Liver (tissue), 9 donors: Measurements from ENCODE around the gene KLHDC10. TPM values are rescaled to one million over a fixed set of nuclear protein-coding genes. Genes with fewer than 3 reads are reported as not detected.
A peak's percentile ranks its signal among the peaks of the same experiment; 100 is the strongest.

Experiments
- DNase-seq: peaks from one replicate; pipeline ENCODE4 v3.0.0-alpha.2; 2017; ENCODE audit warnings: low spot score
- H3K27ac ChIP-seq, 2 donors: one replicate each; pipeline ENCODE4 v1.7.0; 2013; ENCODE audit warnings: inconsistent platforms in 2 of 2, low read length in 2 of 2, control low read depth in 1 of 2, low read depth in 1 of 2, mild to moderate bottlenecking in 1 of 2
- H3K27me3 ChIP-seq, 4 donors: one replicate each; pipeline versions ENCODE4 v1.6.1 to v1.7.0; 2013; ENCODE audit warnings: low read length in 3 of 4, inconsistent platforms in 1 of 4, mild to moderate bottlenecking in 1 of 4, moderate library complexity in 1 of 4; ENCODE audit not compliant: control insufficient read depth in 4 of 4, insufficient read depth in 4 of 4
- H3K36me3 ChIP-seq, 4 donors: one replicate each; pipeline versions ENCODE4 v1.6.1 to v1.7.0; 2013; ENCODE audit warnings: low read length in 3 of 4, mild to moderate bottlenecking in 3 of 4, low read depth in 1 of 4, moderate library complexity in 1 of 4; ENCODE audit not compliant: control insufficient read depth in 4 of 4, insufficient read depth in 3 of 4
- H3K4me1 ChIP-seq, 4 donors: one replicate each; pipeline versions ENCODE4 v1.6.1 to v1.7.0; 2013; ENCODE audit warnings: low read length in 3 of 4, mild to moderate bottlenecking in 3 of 4, moderate library complexity in 1 of 4; ENCODE audit not compliant: control insufficient read depth in 4 of 4, insufficient read depth in 4 of 4
- H3K4me3 ChIP-seq, 3 donors: one replicate each; pipeline versions ENCODE4 v1.6.1 to v1.7.0; 2013; ENCODE audit warnings: low read length in 3 of 3, control low read depth in 1 of 3, low read depth in 1 of 3, mild to moderate bottlenecking in 1 of 3
- H3K9ac ChIP-seq, 2 donors: one replicate each; pipeline ENCODE4 v1.7.0; 2013; ENCODE audit warnings: low read length in 2 of 2, mild to moderate bottlenecking in 2 of 2, moderate library complexity in 2 of 2, control low read depth in 1 of 2, low read depth in 1 of 2
- H3K9me3 ChIP-seq, 4 donors: one replicate each; pipeline versions ENCODE4 v1.6.1 to v1.7.0; 2013; ENCODE audit warnings: low read length in 3 of 4; ENCODE audit not compliant: control insufficient read depth in 4 of 4
- EGR1 ChIP-seq, 2 donors: IDR thresholded peaks; 2 replicates each; pipeline ENCODE4 v1.6.1; 2016 to 2018; ENCODE audit warnings: antibody characterized with exemption in 2 of 2, low read depth in 2 of 2
- FOXA1 ChIP-seq: IDR thresholded peaks from 2 replicates; pipeline ENCODE4 v1.6.1; 2016; ENCODE audit warnings: antibody characterized with exemption
- FOXA2 ChIP-seq: IDR thresholded peaks from 2 replicates; pipeline ENCODE4 v1.6.1; 2016; ENCODE audit warnings: antibody characterized with exemption
- GABPA ChIP-seq, 2 donors: IDR thresholded peaks in 1 of 2; conservative IDR thresholded peaks in 1 of 2; 2 replicates each; pipeline ENCODE4 v1.6.1; 2016; ENCODE audit warnings: antibody characterized with exemption in 2 of 2, mild to moderate bottlenecking in 1 of 2, moderate library complexity in 1 of 2
- HNF4A ChIP-seq, 2 donors: conservative IDR thresholded peaks; 2 replicates each; pipeline ENCODE4 v1.6.1; 2016; ENCODE audit warnings: antibody characterized with exemption in 2 of 2, mild to moderate bottlenecking in 2 of 2
- JUND ChIP-seq, 2 donors: IDR thresholded peaks; 2 replicates each; pipeline ENCODE4 v1.6.1; 2016; ENCODE audit warnings: antibody characterized with exemption in 2 of 2
- NR2F2 ChIP-seq: IDR thresholded peaks from 2 replicates; pipeline ENCODE4 v1.6.1; 2016; ENCODE audit warnings: antibody characterized with exemption
- RXRA ChIP-seq, 2 donors: IDR thresholded peaks; 2 replicates each; pipeline ENCODE4 v1.6.1; 2017 to 2018; ENCODE audit warnings: antibody characterized with exemption in 2 of 2, mild to moderate bottlenecking in 1 of 2
- SP1 ChIP-seq: IDR thresholded peaks from 2 replicates; pipeline ENCODE4 v1.6.1; 2018; ENCODE audit warnings: antibody characterized with exemption, mild to moderate bottlenecking
- WGBS: extraction: QIAGEN DNeasy Blood & Tissue Kit; methylation state at CpG from one replicate; pipeline ENCODE4 v1.1.7; 2013; 5-methylcytosine and 5-hydroxymethylcytosine counted together
- polyA plus RNA-seq, 2 donors: library from polyadenylated mRNA; stranded (reverse) in 1 of 2; unstranded in 1 of 2; fragments of 200-250 nt in 1 of 2; fragments of >200 nt in 1 of 2; fragmentation: Nextera tagmentation in 1 of 2; extraction: Ambion mirVana in 1 of 2; gene quantifications; one replicate each; pipeline versions ENCODE4 v1.2.1 to v1.2.3, GENCODE V29; 2013 to 2015
- total RNA-seq, 2 donors: library from RNA; depleted of rRNA; stranded (reverse); fragments of >200 nt; gene quantifications; one replicate each; pipeline ENCODE4 v1.2.3, GENCODE V29; 2014
- TF ChIP-seq, protein P1 (sequence below): IDR thresholded peaks from 2 replicates; pipeline ENCODE4 v1.6.1; 2016; ENCODE audit warnings: antibody characterized with exemption, mild to moderate bottlenecking
- TF ChIP-seq, protein P2 (sequence below): fragments of 150-350 bp; IDR thresholded peaks from 2 replicates; pipeline ENCODE4 v1.5.1; 2017; ENCODE audit warnings: improper control_type of control experiment, low read depth, low read length; ENCODE audit not compliant: missing input control
- TF ChIP-seq, protein P3 (sequence below): IDR thresholded peaks from 2 replicates; pipeline ENCODE4 v1.6.1; 2016; ENCODE audit warnings: antibody characterized with exemption
- TF ChIP-seq, protein P4 (sequence below): IDR thresholded peaks from 2 replicates; pipeline ENCODE4 v1.6.1; 2016; ENCODE audit warnings: antibody characterized with exemption
- TF ChIP-seq, protein P5 (sequence below): IDR thresholded peaks from 2 replicates; pipeline ENCODE4 v1.6.1; 2016; ENCODE audit warnings: antibody characterized with exemption
- donor health status: healthy.
- donor health status: healthy.
- donor health status: healthy.
- donor health status: healthy.
- donor health status: healthy.

Gene KLHDC10
- total and polyA plus RNA-seq, 4 donors: 10.8 to 31.2 (median 17.4) TPM

DNA sequence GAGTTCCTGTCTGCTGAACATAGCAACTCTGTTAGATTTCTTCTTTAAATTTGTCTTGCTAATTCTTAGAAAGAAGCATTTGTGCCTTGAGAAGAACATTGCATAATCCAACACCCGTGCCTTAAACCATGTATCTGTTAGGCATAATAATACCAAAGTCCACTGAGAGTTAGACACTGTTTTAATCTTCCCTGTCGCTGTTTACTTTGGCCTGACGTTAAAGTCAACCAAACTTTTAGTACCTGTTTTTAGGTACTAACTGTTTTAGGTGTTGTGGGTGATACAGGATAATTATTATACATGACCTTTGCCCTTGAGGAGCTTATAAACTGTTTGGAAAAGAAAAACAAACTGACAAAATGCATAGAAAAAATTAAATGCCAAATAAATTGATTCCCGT lies 43.6 kb downstream of the KLHDC10 start (continued):
- TF ChIP-seq, protein P1, sequence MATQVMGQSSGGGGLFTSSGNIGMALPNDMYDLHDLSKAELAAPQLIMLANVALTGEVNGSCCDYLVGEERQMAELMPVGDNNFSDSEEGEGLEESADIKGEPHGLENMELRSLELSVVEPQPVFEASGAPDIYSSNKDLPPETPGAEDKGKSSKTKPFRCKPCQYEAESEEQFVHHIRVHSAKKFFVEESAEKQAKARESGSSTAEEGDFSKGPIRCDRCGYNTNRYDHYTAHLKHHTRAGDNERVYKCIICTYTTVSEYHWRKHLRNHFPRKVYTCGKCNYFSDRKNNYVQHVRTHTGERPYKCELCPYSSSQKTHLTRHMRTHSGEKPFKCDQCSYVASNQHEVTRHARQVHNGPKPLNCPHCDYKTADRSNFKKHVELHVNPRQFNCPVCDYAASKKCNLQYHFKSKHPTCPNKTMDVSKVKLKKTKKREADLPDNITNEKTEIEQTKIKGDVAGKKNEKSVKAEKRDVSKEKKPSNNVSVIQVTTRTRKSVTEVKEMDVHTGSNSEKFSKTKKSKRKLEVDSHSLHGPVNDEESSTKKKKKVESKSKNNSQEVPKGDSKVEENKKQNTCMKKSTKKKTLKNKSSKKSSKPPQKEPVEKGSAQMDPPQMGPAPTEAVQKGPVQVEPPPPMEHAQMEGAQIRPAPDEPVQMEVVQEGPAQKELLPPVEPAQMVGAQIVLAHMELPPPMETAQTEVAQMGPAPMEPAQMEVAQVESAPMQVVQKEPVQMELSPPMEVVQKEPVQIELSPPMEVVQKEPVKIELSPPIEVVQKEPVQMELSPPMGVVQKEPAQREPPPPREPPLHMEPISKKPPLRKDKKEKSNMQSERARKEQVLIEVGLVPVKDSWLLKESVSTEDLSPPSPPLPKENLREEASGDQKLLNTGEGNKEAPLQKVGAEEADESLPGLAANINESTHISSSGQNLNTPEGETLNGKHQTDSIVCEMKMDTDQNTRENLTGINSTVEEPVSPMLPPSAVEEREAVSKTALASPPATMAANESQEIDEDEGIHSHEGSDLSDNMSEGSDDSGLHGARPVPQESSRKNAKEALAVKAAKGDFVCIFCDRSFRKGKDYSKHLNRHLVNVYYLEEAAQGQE: peak; percentile 66

DNA sequence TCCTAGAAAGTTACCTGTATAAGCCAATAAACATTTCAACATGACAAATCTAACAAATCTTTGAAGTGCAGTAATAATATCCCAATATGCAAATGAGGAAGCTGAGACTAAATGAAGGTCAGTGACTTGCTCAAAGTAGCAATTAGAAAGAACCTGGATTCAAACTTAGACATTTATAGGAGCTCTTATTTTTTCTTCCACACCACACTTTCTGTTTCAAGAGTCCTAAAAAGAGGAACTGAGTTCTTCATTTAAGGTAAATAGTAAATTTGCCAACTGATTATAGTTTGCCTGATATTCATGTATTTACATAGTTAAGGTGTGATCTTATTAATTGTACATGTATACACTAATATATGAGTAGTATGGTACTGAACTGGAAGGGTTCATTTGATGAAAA lies 44.0 kb downstream of the KLHDC10 start:
- peak overlapping the region in 1 of 2 donors; percentile 30 for H3K9ac ChIP-seq
- DNase-seq: no peak
- H3K9me3 ChIP-seq: no peaks in the 10 kb centered on the region

DNA sequence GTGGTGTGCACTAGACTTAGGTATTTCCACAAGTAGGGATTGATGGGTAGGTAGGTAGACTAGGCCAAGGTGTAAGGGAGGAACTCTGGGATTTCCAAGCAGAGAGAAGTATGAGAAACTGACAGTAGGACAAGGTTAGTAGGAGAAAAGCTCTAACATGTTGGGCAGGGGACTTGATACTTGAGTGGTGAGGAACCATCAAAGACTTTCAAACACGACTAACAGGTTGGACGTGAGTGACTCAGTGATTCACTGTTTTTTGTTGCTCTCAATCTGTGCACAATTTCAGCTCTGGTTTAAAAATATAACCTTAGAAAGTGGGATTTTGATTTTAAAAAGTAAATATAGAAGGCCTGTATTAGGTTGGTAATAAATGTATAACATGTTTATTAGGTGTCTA lies 44.4 kb downstream of the KLHDC10 start:
- Histone ChIP-seq H3K9me3 (no peaks in the 10 kb centered on the region), H3K36me3 (peaks cover 0 to 7% (median 3%) of the 10 kb centered on the region in 4 donors), H3K4me1 (peaks cover 8 to 31% (median 21%) of the 10 kb centered on the region in 4 donors), H3K27ac (peak overlapping the region in 1 of 2 donors; percentile 56), H3K9ac (no peak overlapping the region), H3K27me3 (no peaks in the 10 kb centered on the region), H3K4me3 (no peak overlapping the region)
- WGBS: 96% methylated on average over 2 of the region's 2 CpGs
- no peak for DNase-seq
- TF ChIP-seq RXRA (IDR thresholded peaks at IDR 0.05) (no peak), NR2F2 (no peak), JUND (IDR thresholded peaks at IDR 0.05) (no peak), FOXA1 (no peak), FOXA2 (no peak), HNF4A (conservative IDR thresholded peaks at IDR 0.05) (no peak)
- TF ChIP-seq, protein P2, sequence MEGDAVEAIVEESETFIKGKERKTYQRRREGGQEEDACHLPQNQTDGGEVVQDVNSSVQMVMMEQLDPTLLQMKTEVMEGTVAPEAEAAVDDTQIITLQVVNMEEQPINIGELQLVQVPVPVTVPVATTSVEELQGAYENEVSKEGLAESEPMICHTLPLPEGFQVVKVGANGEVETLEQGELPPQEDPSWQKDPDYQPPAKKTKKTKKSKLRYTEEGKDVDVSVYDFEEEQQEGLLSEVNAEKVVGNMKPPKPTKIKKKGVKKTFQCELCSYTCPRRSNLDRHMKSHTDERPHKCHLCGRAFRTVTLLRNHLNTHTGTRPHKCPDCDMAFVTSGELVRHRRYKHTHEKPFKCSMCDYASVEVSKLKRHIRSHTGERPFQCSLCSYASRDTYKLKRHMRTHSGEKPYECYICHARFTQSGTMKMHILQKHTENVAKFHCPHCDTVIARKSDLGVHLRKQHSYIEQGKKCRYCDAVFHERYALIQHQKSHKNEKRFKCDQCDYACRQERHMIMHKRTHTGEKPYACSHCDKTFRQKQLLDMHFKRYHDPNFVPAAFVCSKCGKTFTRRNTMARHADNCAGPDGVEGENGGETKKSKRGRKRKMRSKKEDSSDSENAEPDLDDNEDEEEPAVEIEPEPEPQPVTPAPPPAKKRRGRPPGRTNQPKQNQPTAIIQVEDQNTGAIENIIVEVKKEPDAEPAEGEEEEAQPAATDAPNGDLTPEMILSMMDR: no peak

More for the DNA sequence above, 44.0 kb downstream of the KLHDC10 start:
- Histone ChIP-seq H3K27ac (peak overlapping the region; percentile 56 to 60), H3K4me1 (peaks cover 8 to 31% (median 21%) of the 10 kb centered on the region in 4 donors), H3K4me3 (no peak overlapping the region), H3K27me3 (no peaks in the 10 kb centered on the region), H3K36me3 (peaks cover 0 to 6% (median 3%) of the 10 kb centered on the region in 4 donors)
- no peak for TF ChIP-seq FOXA1
- no peak for TF ChIP-seq EGR1 (IDR thresholded peaks at IDR 0.05; ENCODE audit: low read depth in 2 of 2)
- TF ChIP-seq NR2F2: no peak

DNA sequence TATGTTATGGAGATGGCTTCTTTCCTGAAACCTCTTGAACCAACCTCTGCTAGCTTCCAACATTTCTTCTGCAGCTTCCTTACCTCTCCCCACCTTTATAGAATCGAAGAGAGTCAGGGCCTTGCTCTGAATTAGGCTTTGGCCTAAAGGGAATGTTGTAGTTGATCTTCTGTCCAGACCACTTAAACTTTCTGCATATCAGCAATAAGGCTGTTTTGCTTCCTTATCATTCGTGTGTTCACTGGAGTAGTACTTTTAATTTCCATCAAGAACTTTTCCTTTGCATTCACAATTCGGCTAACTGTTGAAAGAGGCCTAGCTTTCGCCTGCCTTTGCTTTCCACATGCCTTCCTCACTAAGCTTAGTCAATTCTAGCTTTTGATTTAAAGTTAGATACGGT lies 48.0 kb downstream of the KLHDC10 start:
- no peaks in the 10 kb centered on the region for H3K9me3 ChIP-seq
- peaks cover 0 to 16% (median 13%) of the 10 kb centered on the region in 4 donors for H3K4me1 ChIP-seq
- WGBS: 92% methylated on average over 5 of the region's 5 CpGs
- DNase-seq: no peak
- peaks cover 12 to 29% (median 17%) of the 10 kb centered on the region in 4 donors for H3K36me3 ChIP-seq
- no peak overlapping the region for H3K27ac ChIP-seq
- H3K9ac ChIP-seq: no peak overlapping the region
- H3K4me3 ChIP-seq: no peak overlapping the region
- no peaks in the 10 kb centered on the region for H3K27me3 ChIP-seq
- TF ChIP-seq JUND (IDR thresholded peaks at IDR 0.05) (no peak), SP1 (no peak), EGR1 (IDR thresholded peaks at IDR 0.05; ENCODE audit: low read depth in 2 of 2) (no peak), FOXA1 (no peak), GABPA (IDR thresholded peaks at IDR 0.05 in 1 of 2, conservative IDR thresholded peaks at IDR 0.05 in 1 of 2) (no peak), NR2F2 (no peak)
- TF ChIP-seq, protein P3, sequence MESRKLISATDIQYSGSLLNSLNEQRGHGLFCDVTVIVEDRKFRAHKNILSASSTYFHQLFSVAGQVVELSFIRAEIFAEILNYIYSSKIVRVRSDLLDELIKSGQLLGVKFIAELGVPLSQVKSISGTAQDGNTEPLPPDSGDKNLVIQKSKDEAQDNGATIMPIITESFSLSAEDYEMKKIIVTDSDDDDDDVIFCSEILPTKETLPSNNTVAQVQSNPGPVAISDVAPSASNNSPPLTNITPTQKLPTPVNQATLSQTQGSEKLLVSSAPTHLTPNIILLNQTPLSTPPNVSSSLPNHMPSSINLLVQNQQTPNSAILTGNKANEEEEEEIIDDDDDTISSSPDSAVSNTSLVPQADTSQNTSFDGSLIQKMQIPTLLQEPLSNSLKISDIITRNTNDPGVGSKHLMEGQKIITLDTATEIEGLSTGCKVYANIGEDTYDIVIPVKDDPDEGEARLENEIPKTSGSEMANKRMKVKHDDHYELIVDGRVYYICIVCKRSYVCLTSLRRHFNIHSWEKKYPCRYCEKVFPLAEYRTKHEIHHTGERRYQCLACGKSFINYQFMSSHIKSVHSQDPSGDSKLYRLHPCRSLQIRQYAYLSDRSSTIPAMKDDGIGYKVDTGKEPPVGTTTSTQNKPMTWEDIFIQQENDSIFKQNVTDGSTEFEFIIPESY: no peak
- TF ChIP-seq, protein P4, sequence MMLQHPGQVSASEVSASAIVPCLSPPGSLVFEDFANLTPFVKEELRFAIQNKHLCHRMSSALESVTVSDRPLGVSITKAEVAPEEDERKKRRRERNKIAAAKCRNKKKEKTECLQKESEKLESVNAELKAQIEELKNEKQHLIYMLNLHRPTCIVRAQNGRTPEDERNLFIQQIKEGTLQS: no peak
- TF ChIP-seq, protein P5, sequence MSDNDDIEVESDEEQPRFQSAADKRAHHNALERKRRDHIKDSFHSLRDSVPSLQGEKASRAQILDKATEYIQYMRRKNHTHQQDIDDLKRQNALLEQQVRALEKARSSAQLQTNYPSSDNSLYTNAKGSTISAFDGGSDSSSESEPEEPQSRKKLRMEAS: no peak
- TF ChIP-seq, protein P1: no peak
